MM.1S (cell line): ENCODE results near the gene DDI1.

Experiments used
- DNase-seq: peaks from one replicate; pipeline ENCODE4 v3.0.0-alpha.2; 2015
- H2AFZ ChIP-seq: fragments of 300-600 bp; sonication (generic); 2 replicates; pipeline ENCODE4 v1.6.0; 2016; ENCODE audit warnings: antibody characterized with exemption, low read length
- H3F3A ChIP-seq: fragments of 300-600 bp; sonication (generic); 2 replicates; pipeline ENCODE4 v1.6.1; 2016; ENCODE audit warnings: mild to moderate bottlenecking, antibody characterized with exemption, low read length, moderate library complexity, mixed read lengths; ENCODE audit not compliant: insufficient read depth
- H3K27ac ChIP-seq: fragments of 300-600 bp; sonication (generic); 2 replicates; pipeline ENCODE4 v1.5.1; 2016; ENCODE audit warnings: mild to moderate bottlenecking, low read length
- H3K27me3 ChIP-seq: fragments of 300-600 bp; sonication (generic); replicated peaks from 2 replicates; pipeline ENCODE4 v1.6.0; 2016; ENCODE audit warnings: low read length; ENCODE audit not compliant: insufficient read depth
- H3K36me3 ChIP-seq: fragments of 300-600 bp; sonication (generic); replicated peaks from 2 replicates; pipeline ENCODE4 v1.6.1; 2016; ENCODE audit warnings: mild to moderate bottlenecking, low read length, mixed read lengths; ENCODE audit not compliant: insufficient read depth
- H3K4me1 ChIP-seq: fragments of 300-600 bp; sonication (generic); 2 replicates; pipeline ENCODE4 v1.6.1; 2016; ENCODE audit warnings: low read length, mixed read lengths
- H3K4me2 ChIP-seq: fragments of 300-600 bp; sonication (generic); 2 replicates; pipeline ENCODE4 v1.6.0; 2016; ENCODE audit warnings: low read depth, low read length
- H3K4me3 ChIP-seq: fragments of 300-600 bp; sonication (generic); 2 replicates; pipeline ENCODE4 v1.5.1; 2016; ENCODE audit warnings: low read length, mixed read lengths
- H3K79me2 ChIP-seq: fragments of 300-600 bp; sonication (generic); 2 replicates; pipeline ENCODE4 v1.6.1; 2016; ENCODE audit warnings: mixed run types, low read length, mixed read lengths
- H3K9ac ChIP-seq: fragments of 300-600 bp; sonication (generic); 2 replicates; pipeline ENCODE4 v1.6.1; 2016; ENCODE audit warnings: low read length, mixed read lengths
- H3K9me2 ChIP-seq: fragments of 300-600 bp; sonication (generic); replicated peaks from 2 replicates; pipeline ENCODE4 v1.6.1; 2016; ENCODE audit warnings: mild to moderate bottlenecking, low read length, mixed read lengths; ENCODE audit not compliant: insufficient read depth
- H3K9me3 ChIP-seq: fragments of 300-600 bp; sonication (generic); replicated peaks from 2 replicates; pipeline ENCODE4 v1.6.1; 2016; ENCODE audit warnings: mild to moderate bottlenecking, low read length, mixed read lengths; ENCODE audit not compliant: insufficient read depth
- H4K20me1 ChIP-seq: fragments of 300-600 bp; sonication (generic); 2 replicates; pipeline ENCODE4 v1.6.1; 2016; ENCODE audit warnings: mild to moderate bottlenecking, low read length, moderate library complexity, mixed read lengths; ENCODE audit not compliant: insufficient read depth
- CTCF ChIP-seq: fragments of 300-600 bp; sonication (generic); IDR thresholded peaks from 2 replicates; pipeline ENCODE4 v1.5.1; 2016; ENCODE audit warnings: antibody characterized with exemption, low read length, mixed read lengths
- EZH2 ChIP-seq: fragments of 300-600 bp; sonication (generic); optimal IDR thresholded peaks from 2 replicates; pipeline ENCODE3; 2017; ENCODE audit warnings: low read depth, mild to moderate bottlenecking, antibody characterized with exemption, low read length, mixed read lengths
- EZH2phosphoT487 ChIP-seq: fragments of 300-600 bp; sonication (generic); IDR thresholded peaks from 2 replicates; pipeline ENCODE4 v1.6.1; 2018; ENCODE audit warnings: antibody characterized with exemption, low read length

DDI1 gene

GRCh38 chr11:104001561-104002056 is 34.8 kb upstream of the DDI1 start:
- Histone ChIP-seq H2AFZ (no peak overlapping the region), H3K9me3 (no peaks in the 10 kb centered on the region), H3K79me2 (no peaks in the 10 kb centered on the region), H3K36me3 (no peaks in the 10 kb centered on the region), H3K4me3 (no peak overlapping the region), H3K9me2 (no peaks in the 10 kb centered on the region), H4K20me1 (no peaks in the 10 kb centered on the region), H3K27me3 (no peaks in the 10 kb centered on the region), H3K4me2 (no peak overlapping the region), H3K27ac (no peak overlapping the region), H3K9ac (no peak overlapping the region), H3K4me1 (no peaks in the 10 kb centered on the region), H3F3A (no peaks in the 10 kb centered on the region)
- DNase-seq: no peak
- no peak for TF ChIP-seq EZH2

- no peak for TF ChIP-seq EZH2
- TF ChIP-seq EZH2phosphoT487: no peak
- no peak for TF ChIP-seq CTCF
- no peak overlapping the region for H3K9ac ChIP-seq
- DNase-seq: no peak
Measured at GRCh38 chr11:104003491-104003890, 32.9 kb upstream of the DDI1 start.

GRCh38 chr11:104005234-104005855 is 31.1 kb upstream of the DDI1 start:
- no peak overlapping the region for H3K9ac ChIP-seq
- no peak overlapping the region for H2AFZ ChIP-seq
- no peaks in the 10 kb centered on the region for H3K79me2 ChIP-seq
- no peak overlapping the region for H3K4me2 ChIP-seq
- no peaks in the 10 kb centered on the region for H3K9me3 ChIP-seq
- TF ChIP-seq CTCF (no peak), EZH2 (no peak), EZH2phosphoT487 (no peak)
- H3K4me3 ChIP-seq: no peak overlapping the region
- H3K27ac ChIP-seq: no peak overlapping the region
- H3K27me3 ChIP-seq: no peaks in the 10 kb centered on the region
- no peaks in the 10 kb centered on the region for H3K4me1 ChIP-seq
- no peaks in the 10 kb centered on the region for H3F3A ChIP-seq
- no peaks in the 10 kb centered on the region for H3K9me2 ChIP-seq
- H4K20me1 ChIP-seq: no peaks in the 10 kb centered on the region
- no peak for DNase-seq
- H3K36me3 ChIP-seq: no peaks in the 10 kb centered on the region

More at GRCh38 chr11:104003491-104003890, 32.9 kb upstream of the DDI1 start:
- Histone ChIP-seq H3K79me2 (no peaks in the 10 kb centered on the region), H3K27me3 (no peaks in the 10 kb centered on the region), H3K36me3 (no peaks in the 10 kb centered on the region), H3K4me1 (no peaks in the 10 kb centered on the region), H2AFZ (no peak overlapping the region), H3F3A (no peaks in the 10 kb centered on the region), H3K9me3 (no peaks in the 10 kb centered on the region), H3K4me3 (no peak overlapping the region), H3K9me2 (no peaks in the 10 kb centered on the region), H3K4me2 (no peak overlapping the region), H4K20me1 (no peaks in the 10 kb centered on the region), H3K27ac (no peak overlapping the region)

- DNase-seq: no peak
- H2AFZ ChIP-seq: no peak overlapping the region
- H3K4me1 ChIP-seq: peaks cover under 1% of the 10 kb centered on the region; the same call in 1 of the 2 replicates
- H3K4me2 ChIP-seq: no peak overlapping the region
- no peaks in the 10 kb centered on the region for H4K20me1 ChIP-seq
- no peak overlapping the region for H3K27ac ChIP-seq
- H3K9me3 ChIP-seq: no peaks in the 10 kb centered on the region
- no peak for TF ChIP-seq CTCF
- no peak for TF ChIP-seq EZH2
- no peak for TF ChIP-seq EZH2phosphoT487
- no peaks in the 10 kb centered on the region for H3K27me3 ChIP-seq
- H3K36me3 ChIP-seq: no peaks in the 10 kb centered on the region
- H3K9me2 ChIP-seq: no peaks in the 10 kb centered on the region
- no peak overlapping the region for H3K9ac ChIP-seq
- no peak overlapping the region for H3K4me3 ChIP-seq
- no peaks in the 10 kb centered on the region for H3F3A ChIP-seq
- no peaks in the 10 kb centered on the region for H3K79me2 ChIP-seq
Measured at GRCh38 chr11:104009744-104010143, 26.7 kb upstream of the DDI1 start.
